CD14-positive monocyte (primary cell): Measurements from ENCODE around the gene PSRC1. TPM values are rescaled to one million over a fixed set of nuclear protein-coding genes. Genes with fewer than 3 reads are reported as not detected.
A peak's percentile ranks its signal among the peaks of the same experiment; 100 is the strongest.

ENCODE experiments used
- DNase-seq, 3 donors: peaks; one replicate each; pipeline ENCODE4 v3.0.0-alpha.2; 2011 to 2022
- H2AFZ ChIP-seq: 2 replicates; pipeline ENCODE4 v1.6.0; 2012; ENCODE audit warnings: mild to moderate bottlenecking, low read depth, low read length, inconsistent platforms; ENCODE audit not compliant: insufficient read depth, poor library complexity, severe bottlenecking
- H3K27ac ChIP-seq, 2 donors: 1 replicate in 1 of 2; 2 replicates in 1 of 2; pipeline ENCODE4 v1.5.1; 2012 to 2013; ENCODE audit warnings: low read length in 2 of 2, control low read depth in 1 of 2, inconsistent platforms in 1 of 2, low read depth in 1 of 2, mild to moderate bottlenecking in 1 of 2
- H3K27me3 ChIP-seq, 2 donors: one replicate each; pipeline versions ENCODE4 v1.6.0 to v1.6.1; 2011 to 2013; ENCODE audit warnings: low read length in 2 of 2; ENCODE audit not compliant: control insufficient read depth in 2 of 2, insufficient read depth in 2 of 2
- H3K36me3 ChIP-seq, 2 donors: replicated peaks in 1 of 2; 1 replicate in 1 of 2; 2 replicates in 1 of 2; pipeline versions ENCODE4 v1.5.1 to v1.6.1; 2012 to 2013; ENCODE audit warnings: low read length in 2 of 2, control low read depth in 1 of 2, inconsistent platforms in 1 of 2, mild to moderate bottlenecking in 1 of 2; ENCODE audit not compliant: insufficient read depth in 2 of 2, control insufficient read depth in 1 of 2
- H3K4me1 ChIP-seq, 2 donors: 1 replicate in 1 of 2; 2 replicates in 1 of 2; pipeline versions ENCODE4 v1.5.1 to v1.6.1; 2012 to 2013; ENCODE audit warnings: low read length in 2 of 2, control low read depth in 1 of 2, inconsistent platforms in 1 of 2, mild to moderate bottlenecking in 1 of 2, moderate library complexity in 1 of 2; ENCODE audit not compliant: insufficient read depth in 2 of 2, control insufficient read depth in 1 of 2
- H3K4me2 ChIP-seq: replicated peaks from 2 replicates; pipeline ENCODE3; 2012; ENCODE audit warnings: low read length, moderate library complexity, mild to moderate bottlenecking; ENCODE audit not compliant: poor library complexity, severe bottlenecking; ENCODE audit errors: extremely low read depth
- H3K4me3 ChIP-seq, 3 experiments: fragments of 200-600 bp in 1 of 3; sonication (generic) in 1 of 3; replicated peaks in 1 of 3; 1 replicate in 2 of 3; 2 replicates in 1 of 3; pipeline ENCODE4 v1.5.1; 2011 to 2013; ENCODE audit warnings: low read length in 3 of 3, mild to moderate bottlenecking in 3 of 3, control low read depth in 2 of 3, low read depth in 2 of 3, inconsistent platforms in 1 of 3, moderate library complexity in 1 of 3
- H3K79me2 ChIP-seq: 2 replicates; pipeline ENCODE4 v1.6.0; 2012; ENCODE audit warnings: mild to moderate bottlenecking, control low read depth, inconsistent platforms, low read length, moderate library complexity; ENCODE audit not compliant: insufficient read depth
- H3K9ac ChIP-seq: 2 replicates; pipeline ENCODE4 v1.6.0; 2017; ENCODE audit warnings: low read length, mild to moderate bottlenecking; ENCODE audit not compliant: insufficient read depth, poor library complexity, severe bottlenecking
- H3K9me3 ChIP-seq, 2 donors: replicated peaks in 1 of 2; 1 replicate in 1 of 2; 2 replicates in 1 of 2; pipeline versions ENCODE4 v1.5.1 to v1.6.1; 2012 to 2013; ENCODE audit warnings: low read length in 2 of 2, control low read depth in 1 of 2; ENCODE audit not compliant: control insufficient read depth in 1 of 2, insufficient read depth in 1 of 2
- H4K20me1 ChIP-seq: 2 replicates; pipeline ENCODE4 v1.6.0; 2012; ENCODE audit warnings: mild to moderate bottlenecking, low read length, control low read depth, moderate library complexity; ENCODE audit not compliant: insufficient read depth
- H3K27ac Mint-ChIP-seq, 7 donors: one replicate each; pipeline ENCODE4 v1.8.0; 2020; ENCODE audit warnings: mild to moderate bottlenecking in 7 of 7, mixed read lengths in 7 of 7, moderate library complexity in 6 of 7, inconsistent platforms in 2 of 7
- H3K27me3 Mint-ChIP-seq, 3 donors: one replicate each; pipeline ENCODE4 v1.8.0; 2021 to 2022; ENCODE audit warnings: low read depth in 3 of 3, mild to moderate bottlenecking in 3 of 3, mixed read lengths in 3 of 3, moderate library complexity in 3 of 3, inconsistent platforms in 1 of 3
- H3K36me3 Mint-ChIP-seq, 2 donors: one replicate each; pipeline ENCODE4 v1.8.0; 2020; ENCODE audit warnings: mixed read lengths in 2 of 2, inconsistent platforms in 1 of 2, mild to moderate bottlenecking in 1 of 2
- H3K4me1 Mint-ChIP-seq: one replicate; pipeline ENCODE4 v1.8.0; 2020; ENCODE audit warnings: mild to moderate bottlenecking, mixed read lengths
- H3K4me3 Mint-ChIP-seq, 2 donors: one replicate each; pipeline ENCODE4 v1.8.0; 2020; ENCODE audit warnings: mild to moderate bottlenecking in 2 of 2, mixed read lengths in 2 of 2, moderate library complexity in 1 of 2
- H3K9me3 Mint-ChIP-seq, 7 donors: one replicate each; pipeline ENCODE4 v1.8.0; 2020 to 2022; ENCODE audit warnings: mixed read lengths in 7 of 7, mild to moderate bottlenecking in 6 of 7, moderate library complexity in 6 of 7, inconsistent platforms in 2 of 7
- WGBS: methylation state at CpG from one replicate; pipeline ENCODE4 v1.1.5; 2013; ENCODE audit warnings: missing lambda C conversion rate; ENCODE audit not compliant: insufficient coverage; 5-methylcytosine and 5-hydroxymethylcytosine counted together
- intact Hi-C, 2 donors: fragments of 100-400 bp; cut with micrococcal nuclease; formaldehyde crosslinking; loops; one replicate each; pipeline versions ENCODE4 v1.15.0 to v1.15.1; 2023
- polyA plus RNA-seq, 3 donors: library from polyadenylated mRNA; depleted of rRNA in 1 of 3; unstranded in 2 of 3; stranded (reverse) in 1 of 3; fragments of 300-500 nt in 2 of 3; fragments of >200 nt in 1 of 3; fragmentation: Illumina TruSeq in 2 of 3; gene quantifications; 1 replicate in 2 of 3; 2 replicates in 1 of 3; pipeline ENCODE4 v1.2.3, GENCODE V29; 2012 to 2021
- TF ChIP-seq, protein P1 (sequence below): fragments of 200-600 bp; IDR thresholded peaks from one replicate; pipeline ENCODE4 v1.8.0; 2022; ENCODE audit warnings: antibody characterized with exemption, mild to moderate bottlenecking

Gene PSRC1
- polyA plus RNA-seq, 3 donors, result 5.8 to 25.5 (median 7.1) TPM

DNA sequence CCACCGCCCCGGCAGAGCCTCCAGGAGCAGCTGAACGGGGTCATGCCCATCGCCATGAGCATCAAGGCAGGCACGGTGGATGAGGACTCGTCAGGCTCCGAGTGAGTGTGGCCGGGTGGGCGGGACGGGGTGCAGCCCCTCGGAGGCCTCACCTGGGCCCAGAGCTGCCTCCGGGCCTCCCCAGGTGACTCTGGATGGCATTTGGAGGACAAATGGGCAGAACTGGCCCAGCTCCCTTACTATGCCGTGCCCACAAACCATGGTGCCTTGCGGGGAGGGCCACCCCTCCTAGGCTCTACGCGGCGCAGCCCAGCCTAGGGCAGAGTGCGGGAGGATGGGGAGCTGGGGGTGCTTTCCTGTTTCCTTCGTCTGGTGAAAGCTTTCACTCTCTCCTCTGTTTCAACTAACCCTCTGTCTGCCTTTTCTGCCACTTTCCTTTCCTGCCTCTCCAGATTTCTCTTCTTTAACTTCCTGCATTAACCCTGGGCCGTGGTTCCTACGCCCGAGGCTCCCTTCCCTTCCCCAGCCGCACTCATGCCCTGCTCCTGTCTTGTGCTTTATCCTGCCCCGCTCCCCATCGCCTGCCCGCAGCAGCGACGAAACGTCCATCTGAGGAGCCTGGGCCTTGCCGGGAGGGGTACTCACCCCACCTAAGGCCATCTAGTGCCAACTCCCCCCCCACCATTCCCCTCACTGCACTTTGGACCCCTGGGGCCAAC lies 9.2 kb downstream of the PSRC1 start:
- DNase-seq, result no peak
- peak overlapping the region; percentile 64 to 71 for H3K4me3 Mint-ChIP-seq
- H3K36me3 ChIP-seq, result peaks cover 0 to 10% of the 10 kb centered on the region in 2 donors

DNA sequence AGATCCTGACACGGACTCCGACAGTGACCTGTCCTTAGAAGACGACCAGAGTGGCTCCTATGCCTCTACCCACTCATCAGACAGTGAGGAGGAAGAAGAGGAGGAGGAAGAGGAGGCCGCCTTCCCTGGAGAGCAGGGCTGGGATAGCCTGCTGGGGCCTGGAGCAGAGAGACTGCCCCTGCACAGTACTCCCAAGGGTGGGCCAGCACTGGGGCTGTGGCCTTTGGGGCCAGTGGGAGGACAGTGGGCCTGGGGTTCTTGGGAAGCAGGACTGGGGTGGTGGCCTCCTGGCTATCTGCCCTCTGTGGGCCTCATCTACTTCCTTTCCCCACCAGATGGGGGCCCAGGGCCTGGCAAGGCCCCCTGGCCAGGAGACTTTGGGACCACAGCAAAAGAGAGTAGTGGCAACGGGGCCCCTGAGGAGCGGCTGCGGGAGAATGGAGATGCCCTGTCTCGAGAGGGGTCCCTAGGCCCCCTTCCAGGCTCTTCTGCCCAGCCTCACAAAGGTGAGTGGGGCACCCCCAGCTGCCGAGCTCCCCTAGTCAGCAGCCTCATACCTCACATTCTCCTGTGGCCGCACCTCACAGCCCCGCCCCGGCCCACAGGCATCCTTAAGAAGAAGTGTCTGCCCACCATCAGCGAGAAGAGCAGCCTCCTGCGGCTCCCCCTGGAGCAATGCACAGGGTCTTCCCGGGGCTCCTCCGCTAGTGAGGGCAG lies 10.0 kb downstream of the PSRC1 start:
- Histone ChIP-seq H3K36me3 (peaks cover 0 to 2% of the 10 kb centered on the region in 2 donors), H3K9me3 (no peaks in the 10 kb centered on the region), H3K4me2 (no peak overlapping the region), H3K4me1 (peaks cover 12 to 24% of the 10 kb centered on the region in 2 donors), H3K79me2 (no peaks in the 10 kb centered on the region), H3K27ac (no peak overlapping the region), H3K4me3 (no peak overlapping the region), H3K9ac (no peak overlapping the region), H4K20me1 (no peaks in the 10 kb centered on the region), H3K27me3 (no peaks in the 10 kb centered on the region), H2AFZ (no peak overlapping the region)
- intact Hi-C loops, result loop anchor here in 1 of 2 donors (10.0 kb wide), 1 partner anchor 262 kb away; the partner anchor contains the start of gene GPR61
- 90% methylated on average over 12 of the region's 16 CpGs for WGBS
- TF ChIP-seq, protein P1, sequence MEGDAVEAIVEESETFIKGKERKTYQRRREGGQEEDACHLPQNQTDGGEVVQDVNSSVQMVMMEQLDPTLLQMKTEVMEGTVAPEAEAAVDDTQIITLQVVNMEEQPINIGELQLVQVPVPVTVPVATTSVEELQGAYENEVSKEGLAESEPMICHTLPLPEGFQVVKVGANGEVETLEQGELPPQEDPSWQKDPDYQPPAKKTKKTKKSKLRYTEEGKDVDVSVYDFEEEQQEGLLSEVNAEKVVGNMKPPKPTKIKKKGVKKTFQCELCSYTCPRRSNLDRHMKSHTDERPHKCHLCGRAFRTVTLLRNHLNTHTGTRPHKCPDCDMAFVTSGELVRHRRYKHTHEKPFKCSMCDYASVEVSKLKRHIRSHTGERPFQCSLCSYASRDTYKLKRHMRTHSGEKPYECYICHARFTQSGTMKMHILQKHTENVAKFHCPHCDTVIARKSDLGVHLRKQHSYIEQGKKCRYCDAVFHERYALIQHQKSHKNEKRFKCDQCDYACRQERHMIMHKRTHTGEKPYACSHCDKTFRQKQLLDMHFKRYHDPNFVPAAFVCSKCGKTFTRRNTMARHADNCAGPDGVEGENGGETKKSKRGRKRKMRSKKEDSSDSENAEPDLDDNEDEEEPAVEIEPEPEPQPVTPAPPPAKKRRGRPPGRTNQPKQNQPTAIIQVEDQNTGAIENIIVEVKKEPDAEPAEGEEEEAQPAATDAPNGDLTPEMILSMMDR, result no peak
- Mint-ChIP-seq H3K36me3 (peaks cover 0 to 4% of the 10 kb centered on the region in 2 donors), H3K9me3 (no peaks in the 10 kb centered on the region), H3K4me3 (no peak overlapping the region), H3K27me3 (peaks cover 6 to 10% (median 8%) of the 10 kb centered on the region in 3 donors), H3K27ac (no peak overlapping the region), H3K4me1 (peaks cover 26% of the 10 kb centered on the region)
- no peak for DNase-seq

More for the DNA sequence above, 9.2 kb downstream of the PSRC1 start:
- TF ChIP-seq, protein P1, result no peak
- Histone ChIP-seq H3K9me3 (no peaks in the 10 kb centered on the region), H3K4me1 (peaks cover 12 to 24% of the 10 kb centered on the region in 2 donors), H3K4me3 (peak overlapping the region in 1 of 3 experiments; percentile 17), H4K20me1 (no peaks in the 10 kb centered on the region), H3K27ac (no peak overlapping the region), H3K9ac (peak overlapping the region; percentile 15), H2AFZ (peak overlapping the region; percentile 63), H3K79me2 (no peaks in the 10 kb centered on the region), H3K27me3 (no peaks in the 10 kb centered on the region), H3K4me2 (peak overlapping the region; percentile 37)
- Mint-ChIP-seq H3K36me3 (peaks cover 0 to 4% of the 10 kb centered on the region in 2 donors), H3K4me1 (peaks cover 26% of the 10 kb centered on the region), H3K9me3 (no peaks in the 10 kb centered on the region), H3K27me3 (peaks cover 6 to 10% (median 8%) of the 10 kb centered on the region in 3 donors), H3K27ac (peak overlapping the region in 3 of 7 donors; percentile 42 to 46 (median 46))
- WGBS, result 54% methylated on average over 25 of the region's 30 CpGs
- intact Hi-C loops, result loop anchor here in 1 of 2 donors (10.0 kb wide), 1 partner anchor 261 kb away; the partner anchor contains the start of gene GPR61
